Gastrocnemius medialis (tissue), 4 donors: ENCODE results near the gene SKI.

Source experiments
- CTCF ChIP-seq, 5 experiments: fragments of 450-650 bp in 3 of 5; fragments of 200-600 bp in 2 of 5; sonication (generic) in 2 of 5; IDR thresholded peaks in 4 of 5; conservative IDR thresholded peaks in 1 of 5; 1 replicate in 4 of 5; 2 replicates in 1 of 5; pipeline ENCODE4 v1.5.1; 2016 to 2019; ENCODE audit warnings: antibody characterized with exemption in 5 of 5, mild to moderate bottlenecking in 3 of 5, moderate library complexity in 3 of 5
- POLR2A ChIP-seq, 2 donors: fragments of 450-650 bp; IDR thresholded peaks; one replicate each; pipeline ENCODE4 v1.6.1; 2017; ENCODE audit warnings: antibody characterized with exemption in 2 of 2, mild to moderate bottlenecking in 2 of 2, moderate library complexity in 2 of 2

DNA sequence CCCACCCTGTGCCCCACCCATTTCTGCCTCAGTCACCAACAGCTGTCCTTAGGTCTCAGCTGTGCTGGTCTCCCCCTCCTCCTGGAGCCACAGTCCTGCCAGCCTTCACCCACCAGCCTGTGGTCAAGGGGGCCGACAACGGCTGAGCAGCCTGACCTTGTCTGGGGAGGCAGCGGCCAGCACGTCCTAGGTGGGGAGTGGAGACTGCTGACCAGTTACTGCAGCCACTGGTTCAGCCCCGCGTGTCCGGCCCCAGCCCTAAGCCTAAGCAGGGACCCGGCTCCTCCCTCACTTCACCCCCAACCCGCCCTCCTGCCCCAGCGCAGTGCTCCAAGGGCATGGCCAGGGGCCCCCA lies 84.0 kb downstream of the SKI start:
- no peak for TF ChIP-seq CTCF (IDR thresholded peaks at IDR 0.05 in 4 of 5, conservative IDR thresholded peaks at IDR 0.05 in 1 of 5)
- no peak for TF ChIP-seq POLR2A (IDR thresholded peaks at IDR 0.05)
